ENCODE measurements around the gene KLK15. TPM values are rescaled to one million over a fixed set of nuclear protein-coding genes. Genes with fewer than 3 reads are reported as not detected.

The KLK15 gene
- total and polyA plus RNA-seq, 2 of the 8 experiments (the other 6 are each of a cell fraction or from before 2014, with no cell fraction given) = not detected

GRCh38 chr19:50822661-50823208, 10.6 kb downstream of the KLK15 start:
- peaks cover 20% of the 10 kb centered on the region for H3K23me2 ChIP-seq (ENCODE audit: low read depth, low read length)
- POLR2A ChIA-PET (ENCODE audit: partially characterized antibody) = interaction anchor here (14.4 kb wide), 1 partner anchor 24 kb away, joined by 275 read pairs; no protein-coding TSS in a partner anchor
- no peak overlapping the region for H3K4ac ChIP-seq (replicated peaks; ENCODE audit: insufficient read length, low read depth, low read length)

More at GRCh38 chr19:50822661-50823208, 10.6 kb downstream of the KLK15 start:
- no peak overlapping the region; a peak in 1 of 7 replicates for H3K9ac ChIP-seq (replicated peaks in 1 of 4; ENCODE audit: extremely low read depth in 1 of 4, low read depth in 3 of 4, low read length in 3 of 4)
- H3K79me1 ChIP-seq (ENCODE audit: low read depth, low read length) = no peaks in the 10 kb centered on the region
- no peak overlapping the region for H4K5ac ChIP-seq (ENCODE audit: insufficient read length, low read depth, low read length)
- no peak overlapping the region for H3K23ac ChIP-seq (ENCODE audit: insufficient read length)
- no peak for DNase-seq (ENCODE audit: low read depth in 1 of 2, low spot score in 2 of 2)
- H3K18ac ChIP-seq (ENCODE audit: extremely low read depth, low read length) = no peak overlapping the region
- no peak overlapping the region for H3K56ac ChIP-seq (replicated peaks; ENCODE audit: insufficient read length, low read depth, low read length)
- no peak overlapping the region for H4K8ac ChIP-seq (ENCODE audit: extremely low read depth, insufficient read depth, low read length)
- H2BK120ac ChIP-seq (replicated peaks; ENCODE audit: low read depth, low read length) = no peak overlapping the region
- no peak for FAIRE-seq
- no peak for TF ChIP-seq CBX5 (IDR thresholded peaks at IDR 0.05; ENCODE audit: low read depth, low read length)
- no peak for TF ChIP-seq BCL11A (IDR thresholded peaks at IDR 0.05; ENCODE audit: low read depth in 2 of 2, low read length in 2 of 2)
- H2AFZ ChIP-seq (ENCODE audit: low read length) = no peak overlapping the region
- peaks cover 0 to 2% of the 10 kb centered on the region in 2 experiments for H4K20me1 ChIP-seq (replicated peaks in 1 of 2; ENCODE audit: control insufficient read depth in 1 of 2, insufficient read depth in 2 of 2, low read length in 2 of 2)
- H3K4me1 ChIP-seq (replicated peaks in 1 of 4; ENCODE audit: control insufficient read depth in 3 of 4, insufficient read depth in 4 of 4, low read length in 3 of 4) = peaks cover 0 to 24% (median 19%) of the 10 kb centered on the region in 4 experiments; a peak in 6 of 7 replicates
- no peaks in the 10 kb centered on the region for H3K79me2 ChIP-seq (ENCODE audit: control insufficient read depth in 1 of 2, insufficient read depth in 2 of 2, low read length in 2 of 2)
- no peak overlapping the region for H2BK20ac ChIP-seq (ENCODE audit: low read length)
- H2BK5ac ChIP-seq (ENCODE audit: low read depth, low read length) = no peak overlapping the region
- peak overlapping the region; percentile 40; the same call in 1 of the 2 replicates for H2BK15ac ChIP-seq (ENCODE audit: low read length)
- H3K4me3 ChIP-seq (ENCODE audit: extremely low read depth in 1 of 4, insufficient read depth in 2 of 4, low read depth in 3 of 4, low read length in 4 of 4) = no peak overlapping the region
- no peak overlapping the region for H3K4me2 ChIP-seq (ENCODE audit: insufficient read depth in 1 of 2, low read depth in 2 of 2, low read length in 2 of 2)
- H3K36me3 ChIP-seq (ENCODE audit: control insufficient read depth in 2 of 4, insufficient read depth in 4 of 4, low read length in 3 of 4) = no peaks in the 10 kb centered on the region
- CTCF ChIA-PET (ENCODE audit: partially characterized antibody) = no interaction called here
- H3K14ac ChIP-seq (ENCODE audit: insufficient read length) = no peak overlapping the region
- no peak overlapping the region for H2AK5ac ChIP-seq (ENCODE audit: low read depth, low read length)
- H3K27me3 ChIP-seq (replicated peaks in 1 of 4; ENCODE audit: control insufficient read depth in 3 of 4, extremely low read depth in 1 of 4, insufficient read depth in 3 of 4, low read length in 3 of 4) = peaks cover 9 to 37% (median 32%) of the 10 kb centered on the region in 4 experiments
- H3K9me3 ChIP-seq (ENCODE audit: insufficient read depth in 2 of 2, low read depth in 1 of 2, low read length in 1 of 2) = no peaks in the 10 kb centered on the region; a peak in 1 of 4 replicates
- WGBS, 2 experiments (ENCODE audit: extremely low coverage in 1 of 2, insufficient coverage in 1 of 2, insufficient read length in 1 of 2, insufficient replicate concordance in 2 of 2, low coverage in 1 of 2, low lambda C conversion rate in 2 of 2, missing lambda C conversion rate in 1 of 2) = 75% methylated on average over 6 of the region's 7 CpGs; no CpG with 5 or more reads in 1 of the 2 experiments
- no peak overlapping the region for H3K27ac ChIP-seq (ENCODE audit: low read depth, low read length)
- H2BK12ac ChIP-seq (ENCODE audit: low read depth, low read length) = 0 out of 2 replicates have a peak overlapping the region, but pooled peaks have one; percentile 14
- no peak overlapping the region for H4K91ac ChIP-seq (replicated peaks; ENCODE audit: insufficient read length, low read length)

Data from H1 (cell line).